OCI-LY1 (cell line): Measurements from ENCODE around the gene TTBK1.

Source experiments
- H2AFZ ChIP-seq: fragments of 200-600 bp; sonication (generic), shearing (Covaris generic); 2 replicates; pipeline ENCODE4 v1.6.0; 2014; ENCODE audit warnings: antibody characterized with exemption, mild to moderate bottlenecking, low read length
- H3F3A ChIP-seq: fragments of 200-600 bp; sonication (generic), shearing (Covaris generic); 2 replicates; pipeline ENCODE4 v1.6.0; 2014; ENCODE audit warnings: mild to moderate bottlenecking, antibody characterized with exemption, low read length, moderate library complexity; ENCODE audit not compliant: insufficient read depth
- H3K27ac ChIP-seq: fragments of 200-600 bp; sonication (generic); 2 replicates; pipeline ENCODE4 v1.5.1; 2014; ENCODE audit warnings: low read length, mixed run types, mild to moderate bottlenecking, low read depth; ENCODE audit not compliant: poor library complexity, severe bottlenecking
- H3K27me3 ChIP-seq: fragments of 200-600 bp; sonication (generic); 2 replicates; pipeline ENCODE4 v1.6.0; 2014; ENCODE audit warnings: antibody characterized with exemption, mild to moderate bottlenecking, low read length, moderate library complexity; ENCODE audit not compliant: insufficient read depth
- H3K36me3 ChIP-seq: fragments of 200-600 bp; sonication (generic); 2 replicates; pipeline ENCODE4 v1.6.1; 2014; ENCODE audit warnings: mild to moderate bottlenecking, antibody characterized with exemption, low read length, moderate library complexity, mixed read lengths; ENCODE audit not compliant: insufficient read depth
- H3K4me1 ChIP-seq: fragments of 200-600 bp; sonication (generic); 2 replicates; pipeline ENCODE4 v1.5.1; 2014; ENCODE audit warnings: mild to moderate bottlenecking, low read length, moderate library complexity; ENCODE audit not compliant: insufficient read depth, severe bottlenecking
- H3K4me2 ChIP-seq: fragments of 200-600 bp; sonication (generic), shearing (Covaris generic); 2 replicates; pipeline ENCODE4 v1.6.1; 2014; ENCODE audit warnings: low read length
- H3K4me3 ChIP-seq: fragments of 200-600 bp; sonication (generic); 2 replicates; pipeline ENCODE4 v1.5.1; 2014; ENCODE audit warnings: low read length, low read depth, mild to moderate bottlenecking, mixed read lengths; ENCODE audit not compliant: poor library complexity, severe bottlenecking
- H3K79me2 ChIP-seq: fragments of 200-600 bp; shearing (Covaris generic); 2 replicates; pipeline ENCODE4 v1.6.1; 2016; ENCODE audit warnings: mixed run types, low read length, mixed read lengths; ENCODE audit not compliant: insufficient read depth
- H3K9ac ChIP-seq: fragments of 200-600 bp; sonication (generic), shearing (Covaris generic); 2 replicates; pipeline ENCODE4 v1.6.1; 2014; ENCODE audit warnings: mild to moderate bottlenecking, low read length, mixed read lengths
- H3K9me2 ChIP-seq: fragments of 200-600 bp; sonication (generic), shearing (Covaris generic); 2 replicates; pipeline ENCODE4 v1.6.1; 2014; ENCODE audit warnings: low read depth, mild to moderate bottlenecking, low read length, mixed read lengths
- H3K9me3 ChIP-seq: fragments of 200-600 bp; shearing (Covaris generic); 2 replicates; pipeline ENCODE4 v1.6.1; 2014; ENCODE audit warnings: low read length, mixed read lengths
- H4K20me1 ChIP-seq: fragments of 200-600 bp; sonication (generic), shearing (Covaris generic); 2 replicates; pipeline ENCODE4 v1.6.0; 2016; ENCODE audit warnings: mild to moderate bottlenecking, low read length; ENCODE audit not compliant: insufficient read depth
- EZH2 ChIP-seq: fragments of 200-600 bp; sonication (generic), shearing (Covaris generic); IDR thresholded peaks from 2 replicates; pipeline ENCODE4 v1.8.0; 2017; ENCODE audit warnings: borderline replicate concordance, mixed run types, mild to moderate bottlenecking, antibody characterized with exemption, low read length, moderate library complexity, mixed read lengths
- TF ChIP-seq, protein P1 (sequence below): fragments of 200-600 bp; sonication (generic), shearing (Covaris generic); IDR thresholded peaks from 2 replicates; pipeline ENCODE4 v1.5.1; 2017; ENCODE audit warnings: mild to moderate bottlenecking, antibody characterized with exemption, low read length, moderate library complexity, mixed read lengths

TTBK1 gene

DNA sequence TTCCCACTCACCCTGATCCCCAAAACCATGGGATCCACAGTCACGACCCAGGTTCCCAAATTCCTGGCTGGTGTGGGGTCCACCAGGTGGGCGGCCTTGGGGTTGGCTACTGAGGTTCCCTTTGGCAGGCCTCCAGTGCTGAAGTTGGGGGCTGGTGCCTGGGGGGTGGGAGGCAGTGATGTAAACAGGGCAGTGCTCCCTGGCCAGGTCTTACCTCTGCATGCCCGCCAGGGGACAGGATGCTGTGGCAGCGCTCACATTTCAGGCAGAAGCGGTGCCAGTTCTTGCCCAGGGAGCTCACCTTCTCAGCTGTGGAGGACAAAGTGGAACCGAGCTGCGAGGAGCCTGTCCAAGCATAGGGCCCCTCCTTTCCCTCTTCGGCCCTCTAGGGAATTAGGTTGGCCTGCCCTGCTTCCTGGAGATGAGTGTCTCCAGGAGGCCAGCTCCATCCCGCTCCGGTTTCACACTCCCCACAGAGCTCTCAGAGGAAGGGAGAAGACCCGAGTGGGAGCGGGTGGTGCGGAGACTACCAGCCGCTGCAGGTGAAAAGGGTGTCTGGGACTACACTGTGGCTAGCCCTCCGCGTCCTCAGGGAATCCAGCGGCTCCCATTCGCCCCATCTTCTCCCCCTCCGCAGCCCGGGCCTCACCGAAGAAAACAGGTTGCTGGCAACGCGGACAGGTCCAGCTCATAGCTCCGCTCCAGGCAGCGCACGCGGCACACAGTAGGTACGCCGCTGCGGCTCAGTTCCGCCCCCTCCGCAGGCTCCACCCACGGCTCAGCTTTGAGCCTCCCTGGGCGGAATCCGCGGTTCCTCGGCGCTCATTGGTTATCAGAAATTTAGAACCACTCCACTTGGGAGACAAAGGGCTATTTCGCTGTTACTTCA lies 65.1 kb downstream of the TTBK1 start, which contains the start of gene CRIP3:
CRIP3 (minus strand) TSS at position 726 of the 889 bp plus-strand sequence; CDS start at position 692, 34 bp downstream.
- no peak within 1 kb of the TSS for H3K27ac ChIP-seq

DNA sequence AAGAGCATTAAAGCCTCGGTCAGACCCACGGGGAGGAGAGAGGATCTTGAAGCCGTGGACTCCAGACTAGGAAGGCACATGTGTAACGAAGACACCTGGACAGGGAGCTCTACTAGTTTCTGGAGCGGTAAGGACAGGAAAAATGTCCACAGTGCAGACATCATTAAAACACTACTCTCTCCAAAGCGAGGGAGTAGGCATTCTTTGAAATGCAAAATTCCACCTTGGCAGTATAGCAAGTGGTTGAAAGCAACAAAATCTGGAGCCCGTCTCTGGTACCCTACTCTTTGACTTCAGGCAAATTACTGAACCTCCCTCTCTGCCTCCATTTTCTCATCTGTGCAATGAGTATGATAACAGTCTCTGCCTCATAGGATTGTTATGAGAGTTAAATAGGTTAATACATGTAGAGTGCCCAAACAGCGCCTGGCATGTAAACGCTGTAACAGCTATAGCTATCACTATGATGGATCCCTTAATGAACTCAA lies 65.8 kb downstream of the TTBK1 start:
- Histone ChIP-seq H2AFZ (no peak overlapping the region), H3K4me2 (peak overlapping the region; percentile 51), H3K9ac (no peak overlapping the region; the same call in 1 of the 2 replicates)

More for the DNA sequence above, 65.1 kb downstream of the TTBK1 start, which contains the start of gene CRIP3:
- TF ChIP-seq, protein P1, sequence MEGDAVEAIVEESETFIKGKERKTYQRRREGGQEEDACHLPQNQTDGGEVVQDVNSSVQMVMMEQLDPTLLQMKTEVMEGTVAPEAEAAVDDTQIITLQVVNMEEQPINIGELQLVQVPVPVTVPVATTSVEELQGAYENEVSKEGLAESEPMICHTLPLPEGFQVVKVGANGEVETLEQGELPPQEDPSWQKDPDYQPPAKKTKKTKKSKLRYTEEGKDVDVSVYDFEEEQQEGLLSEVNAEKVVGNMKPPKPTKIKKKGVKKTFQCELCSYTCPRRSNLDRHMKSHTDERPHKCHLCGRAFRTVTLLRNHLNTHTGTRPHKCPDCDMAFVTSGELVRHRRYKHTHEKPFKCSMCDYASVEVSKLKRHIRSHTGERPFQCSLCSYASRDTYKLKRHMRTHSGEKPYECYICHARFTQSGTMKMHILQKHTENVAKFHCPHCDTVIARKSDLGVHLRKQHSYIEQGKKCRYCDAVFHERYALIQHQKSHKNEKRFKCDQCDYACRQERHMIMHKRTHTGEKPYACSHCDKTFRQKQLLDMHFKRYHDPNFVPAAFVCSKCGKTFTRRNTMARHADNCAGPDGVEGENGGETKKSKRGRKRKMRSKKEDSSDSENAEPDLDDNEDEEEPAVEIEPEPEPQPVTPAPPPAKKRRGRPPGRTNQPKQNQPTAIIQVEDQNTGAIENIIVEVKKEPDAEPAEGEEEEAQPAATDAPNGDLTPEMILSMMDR = peak; percentile 56
- TF ChIP-seq EZH2 = no peak
- H3K4me1 ChIP-seq = peaks cover 9% of the 10 kb centered on the region
- H2AFZ ChIP-seq = no peak within 1 kb of the TSS
- no peaks in the 10 kb centered on the region for H3K79me2 ChIP-seq
- H3K9me3 ChIP-seq = no peaks in the 10 kb centered on the region
- no peaks in the 10 kb centered on the region for H3K36me3 ChIP-seq
- H3K4me2 ChIP-seq = peak within 1 kb of the TSS; percentile 51
- peak within 1 kb of the TSS; percentile 40 for H3K4me3 ChIP-seq
- H3F3A ChIP-seq = peaks cover 5% of the 10 kb centered on the region; the same call in 1 of the 2 replicates
- no peaks in the 10 kb centered on the region for H4K20me1 ChIP-seq
- no peak within 1 kb of the TSS; the same call in 1 of the 2 replicates for H3K9ac ChIP-seq
- H3K9me2 ChIP-seq = no peaks in the 10 kb centered on the region
- no peaks in the 10 kb centered on the region; the same call in 1 of the 2 replicates for H3K27me3 ChIP-seq

DNA sequence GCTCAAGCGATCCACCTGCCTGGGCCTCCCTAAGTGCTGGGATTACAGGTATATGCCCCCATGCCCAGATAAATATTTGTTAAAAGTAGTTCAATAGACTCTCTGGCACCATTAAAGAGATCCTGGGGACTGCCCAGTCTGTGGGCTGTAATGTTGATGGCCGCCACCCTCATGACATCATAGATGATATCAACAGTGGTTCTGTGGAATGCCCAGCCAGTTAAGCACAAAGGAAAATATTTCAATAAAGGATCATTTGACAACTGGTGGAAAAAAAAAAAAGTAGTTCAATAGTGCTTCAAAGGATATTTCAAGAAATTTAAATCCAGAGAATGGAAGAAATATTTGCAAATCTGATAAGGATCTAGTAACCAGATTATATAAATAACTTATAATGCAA lies 66.9 kb downstream of the TTBK1 start:
- Histone ChIP-seq H3K9me2 (no peaks in the 10 kb centered on the region), H3K4me2 (no peak overlapping the region), H3K79me2 (no peaks in the 10 kb centered on the region), H2AFZ (no peak overlapping the region), H3K27ac (no peak overlapping the region), H3K9ac (no peak overlapping the region), H3K4me3 (no peak overlapping the region), H3K36me3 (no peaks in the 10 kb centered on the region), H3K27me3 (no peaks in the 10 kb centered on the region; the same call in 1 of the 2 replicates), H3K9me3 (no peaks in the 10 kb centered on the region), H3F3A (peaks cover 5% of the 10 kb centered on the region; the same call in 1 of the 2 replicates), H3K4me1 (peaks cover 9% of the 10 kb centered on the region), H4K20me1 (no peaks in the 10 kb centered on the region)
- TF ChIP-seq, protein P1 = no peak
- TF ChIP-seq EZH2 = no peak

More for the DNA sequence above, 65.8 kb downstream of the TTBK1 start:
- no peaks in the 10 kb centered on the region; the same call in 1 of the 2 replicates for H3K27me3 ChIP-seq
- no peak overlapping the region for H3K27ac ChIP-seq
- H4K20me1 ChIP-seq = no peaks in the 10 kb centered on the region
- no peaks in the 10 kb centered on the region for H3K9me3 ChIP-seq
- peaks cover 5% of the 10 kb centered on the region; the same call in 1 of the 2 replicates for H3F3A ChIP-seq
- peaks cover 9% of the 10 kb centered on the region for H3K4me1 ChIP-seq
- peak overlapping the region; percentile 40 for H3K4me3 ChIP-seq
- no peaks in the 10 kb centered on the region for H3K79me2 ChIP-seq
- TF ChIP-seq, protein P1 = no peak
- TF ChIP-seq EZH2 = no peak
- H3K9me2 ChIP-seq = no peaks in the 10 kb centered on the region
- H3K36me3 ChIP-seq = no peaks in the 10 kb centered on the region
